ENCODE data around the gene TBRG1. TPM values are rescaled to one million over a fixed set of nuclear protein-coding genes. Genes with fewer than 3 reads are reported as not detected.

TBRG1 gene
- total and polyA plus RNA-seq, 2 experiments from 2014 or later: 24.8 to 56.6 TPM

DNA sequence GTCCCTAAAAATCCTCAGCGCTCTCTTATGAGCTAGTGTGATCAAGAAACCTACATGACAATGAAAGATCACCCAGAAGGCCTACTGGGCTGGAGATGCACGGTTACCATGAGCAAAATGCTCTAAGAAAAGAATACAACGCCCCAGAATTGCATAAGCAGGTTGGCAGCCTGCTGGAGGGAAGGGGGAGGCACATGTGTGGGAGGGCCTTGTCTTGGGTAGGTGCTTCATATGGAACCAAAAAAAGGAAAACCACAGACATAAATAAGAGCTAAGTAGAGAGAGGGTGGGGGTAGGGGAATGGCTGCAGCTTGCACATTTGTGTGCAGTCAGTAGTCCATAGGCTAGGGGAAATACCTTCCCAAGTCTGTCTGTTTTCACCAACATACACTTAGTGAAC is 48.1 kb downstream of the TBRG1 start (continued):
- TF ChIP-seq, protein P1, sequence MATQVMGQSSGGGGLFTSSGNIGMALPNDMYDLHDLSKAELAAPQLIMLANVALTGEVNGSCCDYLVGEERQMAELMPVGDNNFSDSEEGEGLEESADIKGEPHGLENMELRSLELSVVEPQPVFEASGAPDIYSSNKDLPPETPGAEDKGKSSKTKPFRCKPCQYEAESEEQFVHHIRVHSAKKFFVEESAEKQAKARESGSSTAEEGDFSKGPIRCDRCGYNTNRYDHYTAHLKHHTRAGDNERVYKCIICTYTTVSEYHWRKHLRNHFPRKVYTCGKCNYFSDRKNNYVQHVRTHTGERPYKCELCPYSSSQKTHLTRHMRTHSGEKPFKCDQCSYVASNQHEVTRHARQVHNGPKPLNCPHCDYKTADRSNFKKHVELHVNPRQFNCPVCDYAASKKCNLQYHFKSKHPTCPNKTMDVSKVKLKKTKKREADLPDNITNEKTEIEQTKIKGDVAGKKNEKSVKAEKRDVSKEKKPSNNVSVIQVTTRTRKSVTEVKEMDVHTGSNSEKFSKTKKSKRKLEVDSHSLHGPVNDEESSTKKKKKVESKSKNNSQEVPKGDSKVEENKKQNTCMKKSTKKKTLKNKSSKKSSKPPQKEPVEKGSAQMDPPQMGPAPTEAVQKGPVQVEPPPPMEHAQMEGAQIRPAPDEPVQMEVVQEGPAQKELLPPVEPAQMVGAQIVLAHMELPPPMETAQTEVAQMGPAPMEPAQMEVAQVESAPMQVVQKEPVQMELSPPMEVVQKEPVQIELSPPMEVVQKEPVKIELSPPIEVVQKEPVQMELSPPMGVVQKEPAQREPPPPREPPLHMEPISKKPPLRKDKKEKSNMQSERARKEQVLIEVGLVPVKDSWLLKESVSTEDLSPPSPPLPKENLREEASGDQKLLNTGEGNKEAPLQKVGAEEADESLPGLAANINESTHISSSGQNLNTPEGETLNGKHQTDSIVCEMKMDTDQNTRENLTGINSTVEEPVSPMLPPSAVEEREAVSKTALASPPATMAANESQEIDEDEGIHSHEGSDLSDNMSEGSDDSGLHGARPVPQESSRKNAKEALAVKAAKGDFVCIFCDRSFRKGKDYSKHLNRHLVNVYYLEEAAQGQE (IDR thresholded peaks at IDR 0.05; ENCODE audit: unreplicated experiment): no peak
- TF ChIP-seq EZH2phosphoT487 (IDR thresholded peaks at IDR 0.05; ENCODE audit: unreplicated experiment) (no peak), STAT1 (IDR thresholded peaks at IDR 0.05; ENCODE audit: unreplicated experiment) (no peak), JUNB (IDR thresholded peaks at IDR 0.05; ENCODE audit: unreplicated experiment) (no peak), POLR2AphosphoS5 (IDR thresholded peaks at IDR 0.05; ENCODE audit: low read depth) (no peak), NANOG (IDR thresholded peaks at IDR 0.05; ENCODE audit: borderline replicate concordance) (no peak)
- TF ChIP-seq, protein P2, sequence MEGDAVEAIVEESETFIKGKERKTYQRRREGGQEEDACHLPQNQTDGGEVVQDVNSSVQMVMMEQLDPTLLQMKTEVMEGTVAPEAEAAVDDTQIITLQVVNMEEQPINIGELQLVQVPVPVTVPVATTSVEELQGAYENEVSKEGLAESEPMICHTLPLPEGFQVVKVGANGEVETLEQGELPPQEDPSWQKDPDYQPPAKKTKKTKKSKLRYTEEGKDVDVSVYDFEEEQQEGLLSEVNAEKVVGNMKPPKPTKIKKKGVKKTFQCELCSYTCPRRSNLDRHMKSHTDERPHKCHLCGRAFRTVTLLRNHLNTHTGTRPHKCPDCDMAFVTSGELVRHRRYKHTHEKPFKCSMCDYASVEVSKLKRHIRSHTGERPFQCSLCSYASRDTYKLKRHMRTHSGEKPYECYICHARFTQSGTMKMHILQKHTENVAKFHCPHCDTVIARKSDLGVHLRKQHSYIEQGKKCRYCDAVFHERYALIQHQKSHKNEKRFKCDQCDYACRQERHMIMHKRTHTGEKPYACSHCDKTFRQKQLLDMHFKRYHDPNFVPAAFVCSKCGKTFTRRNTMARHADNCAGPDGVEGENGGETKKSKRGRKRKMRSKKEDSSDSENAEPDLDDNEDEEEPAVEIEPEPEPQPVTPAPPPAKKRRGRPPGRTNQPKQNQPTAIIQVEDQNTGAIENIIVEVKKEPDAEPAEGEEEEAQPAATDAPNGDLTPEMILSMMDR (conservative IDR thresholded peaks at IDR 0.05; ENCODE audit: low read depth in 2 of 2): no peak

DNA sequence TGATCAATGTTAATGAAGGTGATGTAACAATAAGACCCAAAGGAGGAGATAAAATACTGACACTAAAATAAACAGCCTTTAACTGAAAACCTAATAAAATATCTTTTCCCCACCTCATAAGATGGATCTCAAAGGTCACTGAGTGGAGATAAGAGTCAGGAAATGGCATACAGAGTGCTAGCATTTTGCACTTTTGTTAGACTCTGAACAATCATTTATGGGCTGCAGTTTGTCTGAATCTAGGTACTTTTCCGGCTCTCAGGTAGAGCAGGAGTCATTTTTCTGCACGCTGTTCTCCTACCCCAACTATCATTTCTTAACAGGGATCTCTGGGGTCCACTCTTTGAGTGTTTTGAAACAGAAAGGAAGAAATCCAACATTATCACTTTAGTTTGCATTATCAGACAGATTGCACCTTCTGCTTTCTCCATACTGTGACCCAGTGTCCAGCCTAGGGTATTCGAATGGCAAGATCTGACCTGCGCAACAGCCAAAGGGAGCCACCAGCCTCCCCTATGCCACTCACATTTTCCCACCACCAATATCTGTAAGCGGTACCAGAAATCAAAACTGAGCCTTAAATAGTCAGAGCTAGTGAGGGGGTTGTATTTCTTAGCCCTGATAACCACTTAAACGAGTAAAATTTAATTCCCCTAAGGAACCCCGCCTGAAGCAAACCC is 50.0 kb downstream of the TBRG1 start:
- H2AFZ ChIP-seq: peak overlapping the region; percentile 96

More for the DNA sequence above, 50.0 kb downstream of the TBRG1 start:
- peaks cover 14% of the 10 kb centered on the region; the same call in 2 of the 3 replicates for H3K4me1 Mint-ChIP-seq
- DNase-seq (ENCODE audit: low spot score) (no peak), ATAC-seq (no peak)
- Histone ChIP-seq H3K79me2 (replicated peaks; ENCODE audit: insufficient read depth) (no peaks in the 10 kb centered on the region), H3K27ac (ENCODE audit: low read depth) (no peak overlapping the region), H3K4me2 (peak overlapping the region; percentile 89), H3K4me1 (ENCODE audit: insufficient read depth) (peaks cover 11% of the 10 kb centered on the region; the same call in 1 of the 2 replicates), H3F3A (replicated peaks; ENCODE audit: low read depth) (no peaks in the 10 kb centered on the region), H3K27me3 (ENCODE audit: insufficient read depth) (peaks cover 67% of the 10 kb centered on the region), H4K20me1 (replicated peaks; ENCODE audit: insufficient read depth) (no peaks in the 10 kb centered on the region), H3K4me3 (peak overlapping the region; percentile 84), H3K36me3 (ENCODE audit: insufficient read depth) (no peaks in the 10 kb centered on the region), H3K9me2 (ENCODE audit: insufficient read depth) (no peaks in the 10 kb centered on the region)
- TF ChIP-seq STAT1 (IDR thresholded peaks at IDR 0.05; ENCODE audit: unreplicated experiment) (no peak), ZNF114 (CRISPR knock-in tag; IDR thresholded peaks at IDR 0.05) (no peak), ZNF331 (CRISPR knock-in tag; IDR thresholded peaks at IDR 0.05; ENCODE audit: low read depth) (no peak), EZH2 (IDR thresholded peaks at IDR 0.05; ENCODE audit: low read depth, unreplicated experiment) (no peak), JUNB (IDR thresholded peaks at IDR 0.05; ENCODE audit: unreplicated experiment) (no peak), EZH2phosphoT487 (IDR thresholded peaks at IDR 0.05; ENCODE audit: unreplicated experiment) (no peak)
- TF ChIP-seq, protein P3, sequence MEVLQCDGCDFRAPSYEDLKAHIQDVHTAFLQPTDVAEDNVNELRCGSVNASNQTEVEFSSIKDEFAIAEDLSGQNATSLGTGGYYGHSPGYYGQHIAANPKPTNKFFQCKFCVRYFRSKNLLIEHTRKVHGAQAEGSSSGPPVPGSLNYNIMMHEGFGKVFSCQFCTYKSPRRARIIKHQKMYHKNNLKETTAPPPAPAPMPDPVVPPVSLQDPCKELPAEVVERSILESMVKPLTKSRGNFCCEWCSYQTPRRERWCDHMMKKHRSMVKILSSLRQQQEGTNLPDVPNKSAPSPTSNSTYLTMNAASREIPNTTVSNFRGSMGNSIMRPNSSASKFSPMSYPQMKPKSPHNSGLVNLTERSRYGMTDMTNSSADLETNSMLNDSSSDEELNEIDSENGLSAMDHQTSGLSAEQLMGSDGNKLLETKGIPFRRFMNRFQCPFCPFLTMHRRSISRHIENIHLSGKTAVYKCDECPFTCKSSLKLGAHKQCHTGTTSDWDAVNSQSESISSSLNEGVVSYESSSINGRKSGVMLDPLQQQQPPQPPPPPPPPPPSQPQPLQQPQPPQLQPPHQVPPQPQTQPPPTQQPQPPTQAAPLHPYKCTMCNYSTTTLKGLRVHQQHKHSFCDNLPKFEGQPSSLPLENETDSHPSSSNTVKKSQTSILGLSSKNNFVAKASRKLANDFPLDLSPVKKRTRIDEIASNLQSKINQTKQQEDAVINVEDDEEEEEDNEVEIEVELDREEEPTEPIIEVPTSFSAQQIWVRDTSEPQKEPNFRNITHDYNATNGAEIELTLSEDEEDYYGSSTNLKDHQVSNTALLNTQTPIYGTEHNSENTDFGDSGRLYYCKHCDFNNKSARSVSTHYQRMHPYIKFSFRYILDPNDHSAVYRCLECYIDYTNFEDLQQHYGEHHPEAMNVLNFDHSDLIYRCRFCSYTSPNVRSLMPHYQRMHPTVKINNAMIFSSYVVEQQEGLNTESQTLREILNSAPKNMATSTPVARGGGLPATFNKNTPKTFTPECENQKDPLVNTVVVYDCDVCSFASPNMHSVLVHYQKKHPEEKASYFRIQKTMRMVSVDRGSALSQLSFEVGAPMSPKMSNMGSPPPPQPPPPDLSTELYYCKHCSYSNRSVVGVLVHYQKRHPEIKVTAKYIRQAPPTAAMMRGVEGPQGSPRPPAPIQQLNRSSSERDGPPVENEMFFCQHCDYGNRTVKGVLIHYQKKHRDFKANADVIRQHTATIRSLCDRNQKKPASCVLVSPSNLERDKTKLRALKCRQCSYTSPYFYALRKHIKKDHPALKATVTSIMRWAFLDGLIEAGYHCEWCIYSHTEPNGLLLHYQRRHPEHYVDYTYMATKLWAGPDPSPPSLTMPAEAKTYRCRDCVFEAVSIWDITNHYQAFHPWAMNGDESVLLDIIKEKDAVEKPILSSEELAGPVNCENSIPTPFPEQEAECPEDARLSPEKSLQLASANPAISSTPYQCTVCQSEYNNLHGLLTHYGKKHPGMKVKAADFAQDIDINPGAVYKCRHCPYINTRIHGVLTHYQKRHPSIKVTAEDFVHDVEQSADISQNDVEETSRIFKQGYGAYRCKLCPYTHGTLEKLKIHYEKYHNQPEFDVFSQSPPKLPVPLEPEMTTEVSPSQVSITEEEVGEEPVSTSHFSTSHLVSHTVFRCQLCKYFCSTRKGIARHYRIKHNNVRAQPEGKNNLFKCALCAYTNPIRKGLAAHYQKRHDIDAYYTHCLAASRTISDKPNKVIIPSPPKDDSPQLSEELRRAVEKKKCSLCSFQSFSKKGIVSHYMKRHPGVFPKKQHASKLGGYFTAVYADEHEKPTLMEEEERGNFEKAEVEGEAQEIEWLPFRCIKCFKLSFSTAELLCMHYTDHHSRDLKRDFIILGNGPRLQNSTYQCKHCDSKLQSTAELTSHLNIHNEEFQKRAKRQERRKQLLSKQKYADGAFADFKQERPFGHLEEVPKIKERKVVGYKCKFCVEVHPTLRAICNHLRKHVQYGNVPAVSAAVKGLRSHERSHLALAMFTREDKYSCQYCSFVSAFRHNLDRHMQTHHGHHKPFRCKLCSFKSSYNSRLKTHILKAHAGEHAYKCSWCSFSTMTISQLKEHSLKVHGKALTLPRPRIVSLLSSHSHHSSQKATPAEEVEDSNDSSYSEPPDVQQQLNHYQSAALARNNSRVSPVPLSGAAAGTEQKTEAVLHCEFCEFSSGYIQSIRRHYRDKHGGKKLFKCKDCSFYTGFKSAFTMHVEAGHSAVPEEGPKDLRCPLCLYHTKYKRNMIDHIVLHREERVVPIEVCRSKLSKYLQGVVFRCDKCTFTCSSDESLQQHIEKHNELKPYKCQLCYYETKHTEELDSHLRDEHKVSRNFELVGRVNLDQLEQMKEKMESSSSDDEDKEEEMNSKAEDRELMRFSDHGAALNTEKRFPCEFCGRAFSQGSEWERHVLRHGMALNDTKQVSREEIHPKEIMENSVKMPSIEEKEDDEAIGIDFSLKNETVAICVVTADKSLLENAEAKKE (CRISPR knock-in tag; IDR thresholded peaks at IDR 0.05): no peak
- H3K36me3 Mint-ChIP-seq (ENCODE audit: low read depth): no peaks in the 10 kb centered on the region
- H3K27ac Mint-ChIP-seq: no peak overlapping the region
- peaks cover 19% of the 10 kb centered on the region for H3K27me3 Mint-ChIP-seq (ENCODE audit: insufficient read depth, low read depth, poor library complexity)
- H3K9me3 Mint-ChIP-seq: peaks cover 3% of the 10 kb centered on the region; the same call in 1 of the 3 replicates
- peak overlapping the region; percentile 86 for H3K4me3 Mint-ChIP-seq

All from GM23338 (cell line).